Measurements from ENCODE around the gene COBL. TPM values are rescaled to one million over a fixed set of nuclear protein-coding genes. Genes with fewer than 3 reads are reported as not detected.

Gene COBL
- total RNA-seq, 1 donor from 2014 or later: not detected

DNA sequence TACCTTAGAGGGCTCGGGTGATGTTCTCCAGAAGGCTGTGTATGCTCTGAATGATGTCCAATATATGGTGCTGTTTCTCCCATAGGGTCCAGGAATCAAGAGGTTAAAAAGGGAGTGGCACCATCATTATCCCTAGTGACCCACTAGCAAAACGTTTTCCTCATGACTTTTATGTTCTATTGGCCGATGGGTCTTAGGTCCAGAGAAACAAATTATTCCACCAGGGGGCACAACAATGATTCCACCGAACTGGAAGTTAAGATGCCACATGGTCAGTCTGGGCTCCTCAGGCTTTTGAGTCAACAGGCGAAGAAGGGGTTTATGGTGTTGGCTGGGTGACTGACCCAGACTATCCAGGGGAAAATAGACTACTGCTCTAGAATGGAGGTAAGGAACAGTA lies 256.1 kb downstream of the COBL start:
- intact Hi-C loops (cut with micrococcal nuclease): loop anchor here (1.0 to 10.0 kb wide), 2 partner anchors 101 to 446 kb away; no protein-coding TSS in a partner anchor

DNA sequence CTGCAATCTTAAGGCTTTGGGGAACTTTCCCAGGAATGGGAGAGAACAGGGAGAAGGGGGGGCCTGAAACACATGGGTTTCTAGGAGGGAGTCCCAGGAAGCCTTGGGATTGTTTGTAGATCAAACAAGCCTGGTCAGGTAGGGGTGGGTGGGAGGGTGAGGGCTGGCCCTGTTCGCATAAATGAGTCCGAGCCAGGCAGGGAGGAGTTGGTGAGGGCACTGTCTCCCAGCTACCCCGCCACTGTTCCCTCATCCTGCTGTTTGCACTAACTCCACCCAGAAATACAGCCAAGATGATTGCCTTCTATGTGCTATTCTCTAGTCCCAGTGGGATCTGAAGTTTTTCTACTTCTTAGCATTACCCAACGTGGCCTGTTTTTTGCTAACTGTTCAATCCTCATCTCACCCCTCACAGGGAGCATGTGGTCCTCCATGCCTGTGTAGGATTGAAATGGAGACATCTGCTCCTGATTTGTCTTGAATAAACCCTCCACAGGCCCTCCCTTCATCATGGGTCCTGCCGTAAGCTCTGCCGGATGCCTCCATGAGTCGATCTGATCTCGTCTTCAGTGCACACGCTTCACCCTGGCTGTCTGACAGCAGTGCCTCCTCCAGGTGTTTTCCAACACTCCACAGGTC lies 257.0 kb downstream of the COBL start:
- intact Hi-C loops (cut with micrococcal nuclease): loop anchor here (1.0 to 10.0 kb wide), 2 partner anchors 102 to 445 kb away; no protein-coding TSS in a partner anchor

DNA sequence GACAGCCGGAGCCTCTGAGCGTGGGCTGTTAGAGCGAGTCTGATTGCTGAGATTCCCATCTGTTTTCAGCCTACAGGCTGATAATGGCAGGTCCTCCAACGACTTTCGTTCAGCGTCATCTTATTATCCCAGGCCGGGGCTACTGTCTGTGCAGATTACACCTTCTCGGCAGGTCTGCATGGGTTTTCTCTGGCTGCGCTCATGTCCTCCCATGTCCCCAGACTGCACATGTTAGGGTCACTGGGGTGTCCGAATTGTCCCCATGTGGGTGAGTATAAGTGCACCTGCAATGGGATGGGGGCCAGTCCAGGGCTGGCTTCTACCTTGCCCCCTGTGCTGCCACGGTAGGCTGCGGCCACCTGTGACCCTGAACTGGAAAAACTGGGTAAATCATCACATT lies 257.8 kb downstream of the COBL start:
- intact Hi-C loops (cut with micrococcal nuclease): no loop called here

DNA sequence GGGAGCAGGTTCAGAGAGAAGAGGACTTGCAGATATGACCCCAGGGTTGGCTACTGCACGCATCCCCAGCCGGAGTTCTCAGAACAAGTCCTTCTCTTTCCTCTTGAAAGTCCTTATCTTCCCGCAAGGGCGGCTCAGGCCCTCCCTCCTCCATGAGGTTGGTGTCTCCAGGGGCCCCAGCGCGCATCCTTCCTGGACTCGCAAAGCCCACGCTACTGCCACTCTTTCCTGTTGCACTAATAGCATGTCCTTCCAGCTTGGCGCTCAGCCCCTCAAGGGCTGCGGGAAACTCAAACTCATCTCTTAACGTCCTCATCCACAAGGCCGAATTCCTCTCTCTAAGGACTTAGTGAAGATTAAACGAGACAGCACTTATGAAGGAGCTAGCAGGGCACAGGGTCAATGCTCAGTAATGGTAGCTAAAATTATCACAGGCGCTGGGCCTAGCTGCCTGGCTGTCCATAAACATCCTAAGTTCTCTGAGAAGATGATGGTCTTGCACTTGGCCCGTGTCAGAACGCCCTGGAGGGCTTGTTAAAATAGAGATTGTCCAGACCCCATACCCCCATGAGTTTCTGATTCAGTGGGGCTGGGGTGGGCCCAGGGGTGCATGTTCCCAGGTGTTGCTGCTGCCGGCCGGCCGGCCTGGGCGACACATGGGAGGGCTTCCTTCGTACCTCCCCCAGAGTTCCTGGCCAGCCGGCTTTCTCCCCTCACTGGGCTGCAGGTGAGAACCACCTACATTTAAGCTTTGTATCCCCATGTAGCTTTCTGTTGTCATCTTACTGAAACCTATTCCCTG lies 261.4 kb downstream of the COBL start:
- intact Hi-C loops (cut with micrococcal nuclease): no loop called here

DNA sequence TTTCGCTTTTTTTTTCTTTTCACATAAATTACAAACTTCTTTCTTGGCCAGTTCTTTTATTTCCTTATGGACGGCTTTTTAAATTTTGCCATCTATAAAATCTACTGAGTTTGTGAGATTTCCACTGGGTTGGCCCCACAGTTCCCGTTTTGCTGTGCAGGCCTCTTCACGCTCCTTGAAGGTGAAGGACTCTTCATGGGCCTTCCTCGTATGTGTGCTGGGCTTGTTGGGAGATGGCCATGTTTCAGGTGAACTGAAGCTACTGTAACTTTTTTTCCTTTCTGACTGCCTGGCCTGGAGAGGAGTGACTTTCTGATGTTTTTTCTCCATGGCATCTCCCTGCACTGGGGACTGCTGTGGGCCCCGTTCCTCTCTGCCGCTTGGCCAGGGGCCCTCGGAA lies 262.4 kb downstream of the COBL start:
- intact Hi-C loops (cut with micrococcal nuclease): no loop called here

DNA sequence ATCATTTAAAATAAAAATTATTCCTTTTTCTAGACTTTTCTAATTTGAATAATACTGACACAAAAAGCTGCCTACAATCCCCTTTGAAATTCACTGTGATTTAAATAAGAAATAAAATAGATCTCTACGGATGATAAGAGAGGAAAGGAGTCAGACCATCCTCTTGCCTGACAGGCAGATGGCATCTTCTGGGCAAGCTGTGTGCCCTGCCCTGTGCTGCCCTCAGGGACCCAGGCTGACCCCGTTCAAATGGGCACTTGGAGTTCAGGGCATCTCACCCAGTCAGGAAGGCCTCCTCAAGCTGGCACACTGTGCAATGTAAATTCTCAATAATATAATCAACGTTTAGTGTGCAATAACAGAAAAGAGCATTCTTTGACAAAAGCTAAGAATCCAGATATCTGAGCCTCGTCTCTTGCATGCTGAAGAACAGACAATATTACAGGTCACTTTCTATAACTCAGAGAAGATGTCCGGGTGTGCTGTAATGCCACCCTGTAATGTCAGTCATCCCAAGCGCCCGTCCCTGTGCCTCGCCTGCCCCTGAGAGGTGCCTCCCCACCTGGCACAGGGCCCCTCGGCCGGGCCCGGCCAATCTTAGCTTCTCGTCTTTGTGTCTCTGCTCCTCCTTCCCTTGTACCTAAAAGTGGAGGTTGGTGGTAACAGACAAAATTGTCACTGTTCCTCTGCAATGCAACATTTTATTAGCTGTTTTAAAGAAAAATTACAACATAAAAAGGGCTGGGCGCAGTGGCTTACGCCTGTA lies 263.3 kb downstream of the COBL start:
- intact Hi-C loops (cut with micrococcal nuclease): no loop called here

DNA sequence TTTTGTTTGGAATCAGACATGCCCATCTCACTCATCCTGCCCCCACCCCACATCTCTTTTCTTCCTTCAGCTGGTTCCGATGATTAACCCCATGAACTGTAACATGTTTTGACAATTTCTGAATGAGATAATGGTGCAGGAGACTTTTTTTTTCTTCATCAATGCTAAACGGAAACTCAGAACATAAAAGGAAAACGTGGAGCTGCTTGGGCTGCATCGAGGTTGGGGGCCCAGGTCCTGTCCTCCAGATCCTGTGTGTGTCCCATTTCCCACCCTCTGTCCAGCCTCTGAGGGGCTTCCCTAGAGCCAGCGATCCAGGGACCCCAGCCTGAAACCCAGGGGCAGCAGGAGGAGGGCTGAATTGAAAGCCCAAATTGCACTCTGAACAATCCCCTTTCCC lies 270.1 kb downstream of the COBL start:
- intact Hi-C loops (cut with micrococcal nuclease): no loop called here

DNA sequence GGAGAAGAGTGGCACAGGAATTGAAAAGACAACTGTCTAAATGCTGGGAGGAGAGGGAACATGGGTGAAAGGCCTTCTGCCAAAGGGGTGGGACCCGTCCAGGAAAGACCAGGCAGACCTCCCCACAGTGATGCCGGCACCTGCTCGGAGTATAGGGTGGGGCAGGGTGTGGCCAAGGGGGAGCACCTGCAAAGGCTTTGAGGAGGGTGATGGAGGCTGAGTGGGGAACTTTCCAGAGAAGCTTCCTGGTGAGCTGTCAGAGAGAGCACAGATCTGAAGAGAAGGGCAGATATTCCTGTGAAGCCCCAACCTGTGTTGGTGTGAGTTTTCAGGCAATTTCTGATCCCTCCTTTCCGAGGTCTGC lies 270.5 kb downstream of the COBL start:
- intact Hi-C loops (cut with micrococcal nuclease): no loop called here

DNA sequence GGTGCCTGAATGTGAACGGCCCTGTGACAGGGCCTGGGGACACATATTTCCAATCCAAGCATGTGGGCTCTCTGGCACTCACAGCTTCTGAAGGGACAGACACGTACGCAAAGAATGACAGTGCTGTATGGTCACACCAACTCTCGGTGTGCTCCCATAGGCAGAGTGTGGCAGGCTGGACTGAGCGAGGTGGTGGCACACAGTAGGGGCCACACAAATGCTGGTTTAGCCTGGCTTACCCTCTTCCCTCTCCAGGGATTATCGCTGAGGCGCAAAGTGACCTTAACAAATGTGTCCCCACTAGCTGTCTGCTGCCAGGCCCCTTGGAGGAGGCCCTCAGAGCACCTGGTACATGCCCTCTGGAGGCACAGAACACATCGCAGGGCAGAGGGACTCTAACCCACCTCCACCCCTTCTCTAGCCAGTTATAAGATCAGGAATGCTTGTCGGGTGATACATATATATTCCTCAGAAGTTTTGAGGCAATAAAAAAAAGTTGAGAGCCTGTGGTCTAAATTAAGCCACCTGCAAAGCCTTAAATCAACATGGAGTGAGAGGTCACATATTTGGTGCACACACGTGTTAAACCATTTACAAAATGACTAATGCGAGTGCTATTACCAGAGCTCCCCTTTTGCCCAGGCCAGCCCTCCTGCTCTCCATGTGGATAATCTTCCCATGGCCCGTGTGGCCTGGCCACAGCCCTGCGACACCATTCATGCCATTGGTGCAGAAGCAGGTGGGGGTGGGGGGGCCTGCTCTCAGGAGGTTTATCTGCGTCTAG lies 271.1 kb downstream of the COBL start:
- intact Hi-C loops (cut with micrococcal nuclease): no loop called here

DNA sequence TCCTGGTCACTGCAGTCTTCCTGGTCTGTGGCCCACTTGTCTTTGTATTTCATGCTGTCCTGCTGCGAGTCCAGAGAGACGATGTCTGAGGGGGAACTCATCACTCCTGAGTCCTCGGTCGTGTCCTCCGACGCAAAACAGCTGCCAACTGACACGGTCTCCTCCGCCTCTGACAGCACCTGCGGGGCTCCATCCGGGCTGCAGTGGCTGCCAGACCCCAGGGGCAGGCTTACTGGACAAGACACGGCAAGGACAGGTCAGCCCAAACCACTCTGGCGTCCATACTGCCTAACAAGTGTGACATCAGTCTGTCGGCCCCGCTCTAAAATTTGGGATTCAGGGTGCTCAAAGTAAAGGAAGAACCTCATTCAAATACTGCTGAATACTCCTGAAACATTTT lies 273.1 kb downstream of the COBL start:
- intact Hi-C loops (cut with micrococcal nuclease): no loop called here

DNA sequence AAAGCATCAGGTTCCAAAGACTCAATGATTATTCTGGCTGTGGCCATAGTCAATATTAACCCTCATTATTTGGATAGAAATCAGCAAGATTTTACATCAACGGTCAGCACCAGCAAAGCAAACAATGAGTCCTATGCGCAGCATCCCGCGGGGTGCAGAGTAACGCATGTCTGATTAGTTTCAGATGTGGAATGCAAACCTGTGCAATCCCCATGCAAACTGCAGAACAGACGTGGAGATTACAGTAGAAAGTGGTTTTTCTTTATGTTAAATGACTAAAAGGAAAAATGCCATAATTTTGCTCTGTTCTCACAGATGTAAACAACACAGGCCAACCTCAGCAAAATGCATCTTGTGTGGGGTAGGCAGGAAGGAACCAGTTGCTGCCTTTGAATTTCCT lies 275.8 kb downstream of the COBL start:
- intact Hi-C loops (cut with micrococcal nuclease): no loop called here

DNA sequence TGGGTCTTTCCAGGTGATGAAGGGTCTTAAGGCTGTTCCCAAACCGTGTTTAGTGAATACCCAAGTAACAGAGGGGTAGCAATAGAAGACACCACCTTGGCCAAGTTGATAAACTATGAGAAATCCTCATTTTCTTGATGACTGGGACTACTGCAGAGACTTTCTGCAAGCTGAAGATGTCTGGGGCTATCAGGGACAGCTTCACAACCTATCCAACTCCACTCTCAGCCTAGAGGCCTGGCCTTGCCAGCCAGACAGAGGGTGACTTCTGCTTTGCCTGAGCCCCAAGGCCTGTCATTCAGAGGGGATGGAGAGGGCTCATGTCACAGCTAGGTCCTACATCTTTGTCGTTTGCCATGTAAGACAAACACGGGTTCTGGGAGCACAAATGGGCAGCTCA lies 278.0 kb downstream of the COBL start:
- intact Hi-C loops (cut with micrococcal nuclease): no loop called here

DNA sequence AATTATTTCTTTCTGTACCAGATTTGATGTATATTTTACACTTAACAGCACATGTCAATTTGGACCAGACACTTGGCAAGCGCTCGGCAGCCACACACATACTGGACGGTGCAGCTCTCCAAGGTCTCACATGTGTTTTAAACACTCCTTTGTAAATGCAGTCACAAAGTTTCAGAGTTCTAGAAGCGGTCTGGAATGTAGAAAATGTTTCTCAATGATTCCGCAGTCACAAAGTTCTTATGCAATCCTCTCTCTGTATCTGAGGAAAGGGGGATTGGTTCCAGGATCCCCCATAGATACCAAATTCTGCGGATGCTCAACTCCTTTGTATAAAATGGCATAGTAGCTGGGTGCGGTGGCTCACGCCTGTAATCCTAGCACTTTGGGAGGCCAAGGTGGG lies 280.9 kb downstream of the COBL start:
- intact Hi-C loops (cut with micrococcal nuclease): no loop called here

DNA sequence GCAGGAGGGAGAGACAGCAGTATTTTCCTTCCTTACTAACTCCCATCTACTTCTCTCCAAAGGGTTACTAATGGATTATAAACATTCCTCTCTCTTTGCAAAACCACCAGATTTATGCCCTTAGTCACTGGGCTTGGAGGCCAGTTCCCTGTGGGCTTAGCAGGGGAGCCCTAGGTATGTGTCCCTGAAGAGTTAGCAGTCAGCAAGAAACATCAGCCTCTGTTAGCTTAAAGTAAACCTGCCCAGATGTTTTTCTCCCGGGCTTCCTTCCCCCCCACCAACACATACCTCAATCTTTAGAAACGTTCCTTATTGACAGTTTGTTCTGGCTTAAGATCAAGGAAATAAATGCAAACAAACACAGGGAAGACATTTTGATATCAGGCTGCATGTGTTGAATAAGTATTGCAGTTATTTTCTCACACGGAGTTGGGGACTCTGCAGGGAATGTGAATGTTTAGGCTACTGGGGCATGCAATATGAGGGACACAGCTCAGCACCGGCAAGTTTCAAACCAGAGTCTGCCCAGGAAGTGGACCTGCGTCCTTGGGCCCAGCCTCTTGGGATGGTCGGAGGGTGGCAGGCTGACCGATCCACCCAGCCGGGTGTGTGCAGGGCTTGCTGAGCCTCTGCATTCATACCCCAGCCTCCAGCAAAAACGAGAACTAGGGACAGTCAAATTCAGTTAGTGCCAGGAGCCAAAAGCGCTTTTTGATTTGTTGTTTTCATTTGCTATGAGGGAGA lies 281.9 kb downstream of the COBL start:
- intact Hi-C loops (cut with micrococcal nuclease): no loop called here

DNA sequence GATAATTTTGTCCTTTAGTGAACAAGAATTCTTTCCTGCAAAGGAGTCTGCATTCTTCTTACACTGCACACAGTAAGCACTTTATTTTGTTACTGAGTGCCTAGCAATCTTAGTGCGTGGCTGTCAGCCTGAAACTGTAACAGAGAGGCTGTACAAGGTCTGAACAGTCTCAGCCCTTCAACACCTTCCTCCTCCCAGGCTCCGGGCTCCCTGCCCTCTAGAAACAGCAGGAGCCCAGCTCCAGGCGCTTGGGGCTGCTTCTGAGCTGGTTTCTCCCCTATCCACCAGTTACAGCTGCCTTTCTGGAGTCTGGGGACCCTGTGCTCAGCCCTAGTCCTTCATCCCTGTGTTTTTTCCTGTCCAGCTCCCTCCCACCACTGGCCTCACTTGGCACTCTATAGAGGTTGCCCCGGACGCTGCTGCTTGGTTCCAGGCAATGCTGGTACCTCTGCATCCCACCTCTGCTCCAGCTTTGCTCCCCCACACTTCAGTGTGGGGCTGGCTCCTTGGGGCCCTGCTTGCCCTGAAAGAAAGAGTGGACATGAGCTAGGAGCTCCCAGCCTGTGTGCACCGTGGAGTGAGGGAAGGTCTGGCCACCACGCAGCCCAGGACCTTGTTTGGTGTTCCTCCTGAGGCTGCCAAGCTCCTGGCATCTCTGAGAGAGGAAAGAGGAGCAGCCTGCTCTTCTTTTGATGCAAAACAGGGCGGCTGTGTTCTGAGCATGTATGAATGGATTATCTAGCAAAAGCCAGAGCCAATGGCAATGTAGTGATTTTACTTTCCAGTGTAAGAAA lies 282.7 kb downstream of the COBL start:
- intact Hi-C loops (cut with micrococcal nuclease): no loop called here

DNA sequence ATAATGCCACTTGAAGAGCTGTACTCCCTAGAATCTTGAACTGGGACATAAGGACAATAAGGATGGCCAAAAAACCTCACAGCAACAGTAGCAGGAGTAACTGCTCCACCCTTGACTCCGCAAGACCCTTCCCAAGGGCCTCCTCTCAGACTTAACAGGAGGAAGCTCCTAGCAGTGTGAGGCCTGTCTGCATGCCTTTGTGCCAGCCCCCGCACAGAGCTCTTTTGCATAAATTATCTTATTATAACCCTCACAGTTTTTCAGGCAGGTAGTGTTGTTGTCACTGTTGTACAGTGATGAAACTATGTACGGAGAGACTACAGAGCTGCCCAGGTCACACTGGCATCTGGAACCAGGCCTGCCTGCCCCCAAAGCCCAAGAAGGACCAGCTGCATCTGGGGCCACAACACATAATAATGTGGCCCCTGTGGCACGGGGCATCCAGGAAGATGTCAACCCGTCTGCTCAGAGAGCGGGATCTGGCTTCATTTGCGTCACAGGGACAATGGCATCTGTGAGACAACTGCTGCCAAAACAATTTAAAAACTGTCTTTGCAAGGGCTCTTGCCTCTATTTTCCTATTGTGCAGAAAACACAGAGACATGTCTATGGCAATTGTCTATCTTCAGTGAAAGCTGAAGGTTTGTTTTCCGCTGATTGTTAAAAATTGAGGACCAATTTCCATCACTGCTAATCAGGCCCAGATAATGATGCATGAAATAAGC lies 284.7 kb downstream of the COBL start:
- intact Hi-C loops (cut with micrococcal nuclease): no loop called here

DNA sequence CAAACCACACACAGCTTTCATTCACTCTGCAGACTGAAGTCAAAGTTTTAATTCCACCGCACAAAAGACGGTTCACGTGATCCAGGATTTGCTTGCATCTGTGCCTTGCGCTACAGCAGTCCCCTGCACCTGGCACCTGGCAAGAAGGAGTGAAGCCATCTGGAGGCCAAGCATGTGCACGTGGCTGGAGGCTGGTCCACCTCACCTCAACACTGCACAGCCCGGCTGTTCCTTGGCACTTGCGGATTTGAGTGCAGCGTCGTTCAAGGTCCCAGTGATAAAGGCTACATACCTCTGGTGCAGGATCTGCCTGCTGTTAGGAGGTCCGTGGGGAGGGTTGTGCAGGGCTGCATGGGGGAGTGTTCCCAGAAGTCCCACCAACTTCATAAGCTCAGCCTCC lies 285.4 kb downstream of the COBL start:
- intact Hi-C loops (cut with micrococcal nuclease): no loop called here

DNA sequence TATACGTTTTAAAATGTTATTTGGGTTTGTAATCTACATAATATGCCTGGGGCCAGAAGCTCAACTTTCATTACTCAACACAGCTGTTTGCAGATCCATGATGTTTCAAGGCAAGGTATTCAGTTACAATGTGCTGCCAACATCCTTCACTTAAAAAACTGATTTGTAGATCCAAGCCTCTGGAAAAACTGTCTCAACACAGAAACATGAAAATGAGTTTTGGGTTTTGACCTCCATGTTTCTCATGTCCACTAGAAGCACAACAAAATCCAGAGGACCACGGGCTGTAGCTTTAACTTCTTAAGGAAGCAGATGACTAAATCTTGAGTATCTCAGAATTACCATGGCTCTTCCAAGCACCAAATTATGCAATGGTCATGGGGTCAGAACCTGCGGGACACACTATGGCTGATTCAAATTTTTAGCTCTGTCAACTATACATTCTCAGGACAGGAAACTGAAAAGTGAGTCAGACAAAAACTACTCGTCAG lies 286.9 kb downstream of the COBL start:
- intact Hi-C loops (cut with micrococcal nuclease): no loop called here

DNA sequence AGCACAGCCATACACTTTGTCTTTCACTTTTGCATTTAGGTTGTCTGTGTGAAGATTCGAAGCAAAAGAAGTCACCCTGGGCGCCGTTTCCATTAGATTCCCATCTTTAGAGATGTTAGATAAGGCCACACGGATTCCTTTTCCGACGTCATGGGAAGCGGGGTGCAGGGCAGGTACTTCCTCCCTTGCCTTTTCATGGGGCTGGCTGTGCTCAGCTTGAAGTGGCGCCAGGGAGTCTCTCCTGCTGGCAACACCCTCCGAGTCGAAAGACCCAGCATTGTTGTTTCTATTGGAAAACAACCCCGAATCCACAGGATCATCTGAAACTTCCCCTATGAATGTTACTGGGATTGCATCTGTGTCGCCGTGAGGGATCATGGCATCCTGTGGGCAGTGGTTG lies 287.5 kb downstream of the COBL start:
- intact Hi-C loops (cut with micrococcal nuclease): no loop called here
